ENCODE data around the gene NTN5.

Gene NTN5

GRCh38 chr19:48613024-48613851 lies 59.6 kb downstream of the NTN5 start:
- no peak for FAIRE-seq

GRCh38 chr19:48611872-48612271 lies 60.9 kb downstream of the NTN5 start:
- FAIRE-seq = no peak
